Neutrophil (primary cell): ENCODE results near the gene CDK19.
"Not testable (repeated sequence)": the region's sequence is repeated elsewhere in the genome, so short reads cannot be mapped to it uniquely, and the experiment has no call there.

Source experiments
- H3K27ac ChIP-seq: fragments of 200-600 bp; sonication (generic); 2 replicates; pipeline ENCODE4 v1.5.1; 2016; ENCODE audit warnings: mild to moderate bottlenecking, moderate library complexity
- H3K27me3 ChIP-seq: fragments of 200-600 bp; sonication (generic); 2 replicates; pipeline ENCODE4 v1.6.0; 2016; ENCODE audit warnings: mild to moderate bottlenecking
- H3K36me3 ChIP-seq: fragments of 200-600 bp; sonication (generic); 2 replicates; pipeline ENCODE4 v1.5.1; 2017
- H3K4me1 ChIP-seq, 2 experiments: fragments of 200-600 bp in 1 of 2; sonication (generic) in 1 of 2; 1 replicate in 1 of 2; 2 replicates in 1 of 2; pipeline versions ENCODE4 v1.5.1 to v1.6.1; 2013 to 2016; ENCODE audit warnings: low read depth in 1 of 2, low read length in 1 of 2, mild to moderate bottlenecking in 1 of 2, moderate library complexity in 1 of 2; ENCODE audit not compliant: control insufficient read depth in 1 of 2, insufficient read depth in 1 of 2
- H3K4me3 ChIP-seq, 2 experiments: fragments of 200-600 bp in 1 of 2; sonication (generic) in 1 of 2; 1 replicate in 1 of 2; 2 replicates in 1 of 2; pipeline ENCODE4 v1.5.1; 2013 to 2016; ENCODE audit warnings: low read depth in 1 of 2, low read length in 1 of 2, mild to moderate bottlenecking in 1 of 2, moderate library complexity in 1 of 2
- H3K9me3 ChIP-seq: fragments of 200-600 bp; sonication (generic); 2 replicates; pipeline ENCODE4 v1.5.1; 2016
- TF ChIP-seq, protein P1 (sequence below): fragments of 200-600 bp; sonication (generic); IDR thresholded peaks from 2 replicates; pipeline ENCODE4 v1.5.1; 2016; ENCODE audit warnings: antibody characterized with exemption

Gene CDK19

GRCh38 chr6:110609101-110609500 is 206.2 kb downstream of the CDK19 start:
- Histone ChIP-seq H3K4me1 (peaks cover 18% of the 10 kb centered on the region in 2 experiments), H3K27ac (no peak overlapping the region), H3K36me3 (peaks cover 33% of the 10 kb centered on the region), H3K27me3 (no peaks in the 10 kb centered on the region), H3K9me3 (no peaks in the 10 kb centered on the region), H3K4me3 (no peak overlapping the region)
- TF ChIP-seq, protein P1, sequence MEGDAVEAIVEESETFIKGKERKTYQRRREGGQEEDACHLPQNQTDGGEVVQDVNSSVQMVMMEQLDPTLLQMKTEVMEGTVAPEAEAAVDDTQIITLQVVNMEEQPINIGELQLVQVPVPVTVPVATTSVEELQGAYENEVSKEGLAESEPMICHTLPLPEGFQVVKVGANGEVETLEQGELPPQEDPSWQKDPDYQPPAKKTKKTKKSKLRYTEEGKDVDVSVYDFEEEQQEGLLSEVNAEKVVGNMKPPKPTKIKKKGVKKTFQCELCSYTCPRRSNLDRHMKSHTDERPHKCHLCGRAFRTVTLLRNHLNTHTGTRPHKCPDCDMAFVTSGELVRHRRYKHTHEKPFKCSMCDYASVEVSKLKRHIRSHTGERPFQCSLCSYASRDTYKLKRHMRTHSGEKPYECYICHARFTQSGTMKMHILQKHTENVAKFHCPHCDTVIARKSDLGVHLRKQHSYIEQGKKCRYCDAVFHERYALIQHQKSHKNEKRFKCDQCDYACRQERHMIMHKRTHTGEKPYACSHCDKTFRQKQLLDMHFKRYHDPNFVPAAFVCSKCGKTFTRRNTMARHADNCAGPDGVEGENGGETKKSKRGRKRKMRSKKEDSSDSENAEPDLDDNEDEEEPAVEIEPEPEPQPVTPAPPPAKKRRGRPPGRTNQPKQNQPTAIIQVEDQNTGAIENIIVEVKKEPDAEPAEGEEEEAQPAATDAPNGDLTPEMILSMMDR, result no peak

DNA sequence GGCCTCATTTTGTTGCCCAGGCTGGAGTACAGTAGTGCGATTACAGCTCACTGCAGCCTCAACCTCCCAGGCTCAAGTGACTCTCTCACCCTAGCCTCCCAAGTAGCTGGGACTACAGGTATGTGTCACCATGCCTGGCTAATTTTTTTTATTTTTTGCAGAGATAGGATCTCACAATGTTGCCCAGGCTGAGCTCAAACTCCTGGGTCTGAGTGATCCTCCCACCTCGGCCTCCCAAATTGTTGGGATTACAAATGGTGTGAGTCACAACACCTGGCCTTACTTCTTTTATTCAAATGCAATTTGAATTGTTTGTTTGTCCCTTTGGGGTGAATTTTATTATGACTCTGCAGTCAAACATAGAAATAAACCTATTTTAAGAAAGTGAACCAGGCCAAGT is 207.1 kb downstream of the CDK19 start:
- no peak overlapping the region for H3K27ac ChIP-seq
- TF ChIP-seq, protein P1, result no peak
- no peaks in the 10 kb centered on the region for H3K27me3 ChIP-seq
- H3K4me1 ChIP-seq, result peaks cover 9% of the 10 kb centered on the region in 2 experiments
- H3K4me3 ChIP-seq, result no peak overlapping the region
- peaks cover 26% of the 10 kb centered on the region for H3K36me3 ChIP-seq
- no peaks in the 10 kb centered on the region for H3K9me3 ChIP-seq

- TF ChIP-seq, protein P1, result no peak
- H3K4me1 ChIP-seq, result no peaks in the 10 kb centered on the region
- no peak overlapping the region for H3K27ac ChIP-seq
- H3K4me3 ChIP-seq, result no peak overlapping the region
- no peaks in the 10 kb centered on the region for H3K9me3 ChIP-seq
- peaks cover 12% of the 10 kb centered on the region for H3K36me3 ChIP-seq
- H3K27me3 ChIP-seq, result no peaks in the 10 kb centered on the region
These were observed 209.1 kb downstream of the CDK19 start for GRCh38 chr6:110606151-110606550.

DNA sequence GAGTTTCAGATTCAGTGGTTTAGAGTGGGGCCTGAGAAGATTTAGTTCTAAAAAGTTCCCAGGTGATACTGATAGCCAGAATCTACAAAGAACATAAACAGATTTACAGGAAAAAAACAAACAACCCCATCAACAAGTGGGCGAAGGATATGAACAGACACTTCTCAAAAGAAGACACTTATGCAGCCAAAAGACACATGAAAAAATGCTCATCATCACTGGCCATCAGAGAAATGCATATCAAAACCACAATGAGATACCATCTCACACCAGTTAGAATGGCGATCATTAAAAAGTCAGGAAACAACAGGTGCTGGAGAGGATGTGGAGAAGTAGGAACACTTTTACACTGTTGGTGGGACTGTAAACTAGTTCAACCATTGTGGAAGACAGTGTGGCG is 214.6 kb downstream of the CDK19 start:
- not testable (repeated sequence) for H3K27ac ChIP-seq, H3K27me3 ChIP-seq, H3K4me3 ChIP-seq, H3K9me3 ChIP-seq, H3K4me1 ChIP-seq, H3K36me3 ChIP-seq

DNA sequence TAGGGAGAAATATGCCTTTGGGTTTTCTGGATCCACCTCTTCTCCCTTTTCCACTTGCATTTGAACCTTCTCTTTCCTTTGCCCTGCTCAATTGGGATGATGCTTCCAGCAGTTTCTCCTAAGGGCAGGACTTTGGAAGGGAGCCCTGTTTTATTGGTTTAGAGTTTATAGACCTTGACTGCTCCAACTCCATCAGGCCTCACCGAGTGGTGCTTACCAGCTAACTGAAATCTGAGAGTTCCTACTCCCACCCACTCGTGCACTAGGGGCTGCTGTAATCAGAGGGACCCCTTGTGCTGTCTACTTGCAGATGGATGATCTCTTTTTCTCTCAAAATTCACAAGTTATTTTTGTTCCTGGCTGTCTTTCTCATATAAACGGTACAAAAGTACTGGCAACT is 217.5 kb downstream of the CDK19 start:
- H3K9me3 ChIP-seq, result no peaks in the 10 kb centered on the region
- peaks cover 16% of the 10 kb centered on the region in 2 experiments for H3K4me1 ChIP-seq

DNA sequence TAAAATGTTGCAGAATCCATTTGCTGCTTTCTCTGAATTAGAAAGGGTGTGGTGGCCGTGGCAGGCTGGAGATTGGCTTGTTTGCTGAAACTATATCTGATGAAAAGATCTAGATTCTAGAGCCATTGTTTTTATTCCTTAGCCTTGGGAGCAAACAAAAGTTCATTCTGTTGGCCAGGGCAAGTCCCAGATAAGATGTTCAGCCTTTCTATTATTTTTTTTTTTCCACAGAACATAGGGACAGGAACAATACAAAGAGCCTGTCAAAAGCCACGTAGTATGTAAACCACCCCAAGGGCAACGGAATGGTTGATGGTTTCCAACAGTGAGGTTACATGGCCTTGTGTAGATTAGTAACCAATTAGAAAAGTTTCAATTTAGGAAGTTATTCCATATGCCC is 218.9 kb downstream of the CDK19 start:
- no peaks in the 10 kb centered on the region for H3K36me3 ChIP-seq
- H3K27me3 ChIP-seq, result no peaks in the 10 kb centered on the region
- H3K4me1 ChIP-seq, result peaks cover 16% of the 10 kb centered on the region in 2 experiments
- H3K9me3 ChIP-seq, result no peaks in the 10 kb centered on the region
- TF ChIP-seq, protein P1, result no peak
- H3K4me3 ChIP-seq, result no peak overlapping the region
- no peak overlapping the region for H3K27ac ChIP-seq

More for the DNA sequence above, 217.5 kb downstream of the CDK19 start:
- Histone ChIP-seq H3K36me3 (no peaks in the 10 kb centered on the region), H3K27me3 (no peaks in the 10 kb centered on the region), H3K4me3 (no peak overlapping the region), H3K27ac (no peak overlapping the region)
- TF ChIP-seq, protein P1, result no peak
